ENCODE measurements around the gene CEP72. TPM values are rescaled to one million over a fixed set of nuclear protein-coding genes. Genes with fewer than 3 reads are reported as not detected.
"Not testable (repeated sequence)": the region's sequence is repeated elsewhere in the genome, so short reads cannot be mapped to it uniquely, and the experiment has no call there.

CEP72 gene
- total RNA-seq, 1 experiment from 2014 or later, result 24.8 TPM

- not testable (repeated sequence) for H3K14ac ChIP-seq (ENCODE audit: insufficient read depth, low read length); H3K27ac ChIP-seq (ENCODE audit: insufficient read length, low read depth, low read length); H2BK12ac ChIP-seq (ENCODE audit: insufficient read length, low read depth, low read length); H3K79me2 ChIP-seq (ENCODE audit: insufficient read depth, low read length); H2AK5ac ChIP-seq (ENCODE audit: insufficient read length, low read length); H3K23ac ChIP-seq (ENCODE audit: insufficient read length, low read depth, low read length); H2BK15ac ChIP-seq (ENCODE audit: low read depth, low read length); H3K27me3 ChIP-seq (ENCODE audit: insufficient read depth, low read length); H3K4me1 Mint-ChIP-seq; H3K18ac ChIP-seq (ENCODE audit: insufficient read length, low read depth, low read length); H3K56ac ChIP-seq (ENCODE audit: insufficient read length, low read depth, low read length); H3K9me3 ChIP-seq (ENCODE audit: control insufficient read depth, low read depth, low read length); H3K27ac Mint-ChIP-seq; H3K36me3 Mint-ChIP-seq (ENCODE audit: insufficient read depth in 1 of 3, low read depth in 3 of 3); H3K23me2 ChIP-seq (ENCODE audit: insufficient read length, low read depth, low read length, poor library complexity, severe bottlenecking); H2AFZ ChIP-seq (ENCODE audit: low read length); H3K9me3 Mint-ChIP-seq; H2BK20ac ChIP-seq (ENCODE audit: low read depth, low read length, poor library complexity, severe bottlenecking); H4K8ac ChIP-seq (replicated peaks; ENCODE audit: insufficient read length, low read depth, low read length); H4K91ac ChIP-seq (ENCODE audit: insufficient read length, low read depth, low read length); H3K4me1 ChIP-seq (ENCODE audit: insufficient read depth, low read length); H3K4ac ChIP-seq (ENCODE audit: low read depth, low read length); H2BK120ac ChIP-seq (ENCODE audit: low read depth, low read length, poor library complexity, severe bottlenecking); H3K9ac ChIP-seq (ENCODE audit: extremely low read depth, insufficient read length, low read length); H4K20me1 ChIP-seq (ENCODE audit: control insufficient read depth, insufficient read depth, insufficient read length); H3K79me1 ChIP-seq (ENCODE audit: insufficient read depth, low read depth, low read length, poor library complexity, severe bottlenecking); H4K5ac ChIP-seq (ENCODE audit: insufficient read length, low read depth, low read length); H2BK5ac ChIP-seq (ENCODE audit: insufficient read length, low read length); H3T11ph ChIP-seq (ENCODE audit: low read length)
- peak within 1 kb of the TSS; percentile 5 to 66; a peak in 2 of 5 replicates for H3K4me3 Mint-ChIP-seq
- peaks cover 22% of the 10 kb centered on the region for H3K27me3 Mint-ChIP-seq (ENCODE audit: low read depth)
- H3K4me2 ChIP-seq (ENCODE audit: insufficient read depth, insufficient read length, low read length), result peak within 1 kb of the TSS; percentile 21
- peak; percentile 72 for DNase-seq
- WGBS (ENCODE audit: extremely low coverage, insufficient read length, low lambda C conversion rate), result no CpG with 5 or more reads among the region's 109 CpGs
These were observed 81.3 kb downstream of the CEP72 start, which contains the start of gene TPPP for GRCh38 chr5:693271-694041. TSS of gene TPPP (minus strand) at chr5:693352. CDS start at chr5:678060, 15,292 bp downstream.

DNA sequence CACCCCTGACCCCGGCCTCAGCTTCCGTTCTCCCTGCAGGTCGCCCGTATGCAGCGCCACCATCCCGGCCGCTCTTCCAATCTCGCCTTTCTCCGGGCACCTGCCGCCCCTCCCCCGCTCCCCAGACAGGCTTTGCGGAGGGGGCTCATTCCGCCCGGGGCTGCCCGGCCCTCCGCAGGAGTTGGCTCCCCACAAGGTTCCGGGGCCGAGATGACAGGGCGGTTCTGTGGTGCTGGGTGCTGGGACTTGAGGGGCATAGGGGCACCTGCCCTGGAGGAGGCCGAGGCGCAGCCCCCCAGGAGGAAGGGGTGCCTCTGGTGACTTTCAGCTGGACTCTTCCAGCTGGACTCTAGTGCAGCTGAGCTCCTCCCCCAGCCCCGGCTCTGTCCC is 81.9 kb downstream of the CEP72 start:
- not testable (repeated sequence) for H3K79me2 ChIP-seq (ENCODE audit: insufficient read depth, low read length); H4K8ac ChIP-seq (replicated peaks; ENCODE audit: insufficient read length, low read depth, low read length); H2BK15ac ChIP-seq (ENCODE audit: low read depth, low read length); H3K27me3 ChIP-seq (ENCODE audit: insufficient read depth, low read length); H3K9me3 Mint-ChIP-seq; H2BK12ac ChIP-seq (ENCODE audit: insufficient read length, low read depth, low read length); H4K20me1 ChIP-seq (ENCODE audit: control insufficient read depth, insufficient read depth, insufficient read length); H3K4me3 Mint-ChIP-seq; H3K36me3 Mint-ChIP-seq (ENCODE audit: insufficient read depth in 1 of 3, low read depth in 3 of 3); H3K4me1 Mint-ChIP-seq; H3K4ac ChIP-seq (ENCODE audit: low read depth, low read length); H3K79me1 ChIP-seq (ENCODE audit: insufficient read depth, low read depth, low read length, poor library complexity, severe bottlenecking); H3K23me2 ChIP-seq (ENCODE audit: insufficient read length, low read depth, low read length, poor library complexity, severe bottlenecking); H3K9me3 ChIP-seq (ENCODE audit: control insufficient read depth, low read depth, low read length); H2BK20ac ChIP-seq (ENCODE audit: low read depth, low read length, poor library complexity, severe bottlenecking); H3K4me1 ChIP-seq (ENCODE audit: insufficient read depth, low read length); H3K18ac ChIP-seq (ENCODE audit: insufficient read length, low read depth, low read length); H3K27ac Mint-ChIP-seq; H3K9ac ChIP-seq (ENCODE audit: extremely low read depth, insufficient read length, low read length); H2BK120ac ChIP-seq (ENCODE audit: low read depth, low read length, poor library complexity, severe bottlenecking); H3T11ph ChIP-seq (ENCODE audit: low read length); H4K91ac ChIP-seq (ENCODE audit: insufficient read length, low read depth, low read length); H3K56ac ChIP-seq (ENCODE audit: insufficient read length, low read depth, low read length); H2BK5ac ChIP-seq (ENCODE audit: insufficient read length, low read length); H3K4me2 ChIP-seq (ENCODE audit: insufficient read depth, insufficient read length, low read length); H2AFZ ChIP-seq (ENCODE audit: low read length); H2AK5ac ChIP-seq (ENCODE audit: insufficient read length, low read length); H3K23ac ChIP-seq (ENCODE audit: insufficient read length, low read depth, low read length); H4K5ac ChIP-seq (ENCODE audit: insufficient read length, low read depth, low read length); H3K27ac ChIP-seq (ENCODE audit: insufficient read length, low read depth, low read length); H3K14ac ChIP-seq (ENCODE audit: insufficient read depth, low read length)
- no CpG with 5 or more reads among the region's 22 CpGs for WGBS (ENCODE audit: extremely low coverage, insufficient read length, low lambda C conversion rate)
- H3K27me3 Mint-ChIP-seq (ENCODE audit: low read depth), result peaks cover 28% of the 10 kb centered on the region
- DNase-seq, result peak; percentile 25

Measured in H9 (cell line).